NCI-H1105 treated with DMSO at 0.1 percent for 48 hours (cell line): ENCODE measurements around the gene ZBTB9.

Experiments
- DNase-seq: peaks from one replicate; lab custom pipeline; 2025; lab: John Stamatoyannopoulos, UW

Gene ZBTB9, protein sequence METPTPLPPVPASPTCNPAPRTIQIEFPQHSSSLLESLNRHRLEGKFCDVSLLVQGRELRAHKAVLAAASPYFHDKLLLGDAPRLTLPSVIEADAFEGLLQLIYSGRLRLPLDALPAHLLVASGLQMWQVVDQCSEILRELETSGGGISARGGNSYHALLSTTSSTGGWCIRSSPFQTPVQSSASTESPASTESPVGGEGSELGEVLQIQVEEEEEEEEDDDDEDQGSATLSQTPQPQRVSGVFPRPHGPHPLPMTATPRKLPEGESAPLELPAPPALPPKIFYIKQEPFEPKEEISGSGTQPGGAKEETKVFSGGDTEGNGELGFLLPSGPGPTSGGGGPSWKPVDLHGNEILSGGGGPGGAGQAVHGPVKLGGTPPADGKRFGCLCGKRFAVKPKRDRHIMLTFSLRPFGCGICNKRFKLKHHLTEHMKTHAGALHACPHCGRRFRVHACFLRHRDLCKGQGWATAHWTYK

DNA sequence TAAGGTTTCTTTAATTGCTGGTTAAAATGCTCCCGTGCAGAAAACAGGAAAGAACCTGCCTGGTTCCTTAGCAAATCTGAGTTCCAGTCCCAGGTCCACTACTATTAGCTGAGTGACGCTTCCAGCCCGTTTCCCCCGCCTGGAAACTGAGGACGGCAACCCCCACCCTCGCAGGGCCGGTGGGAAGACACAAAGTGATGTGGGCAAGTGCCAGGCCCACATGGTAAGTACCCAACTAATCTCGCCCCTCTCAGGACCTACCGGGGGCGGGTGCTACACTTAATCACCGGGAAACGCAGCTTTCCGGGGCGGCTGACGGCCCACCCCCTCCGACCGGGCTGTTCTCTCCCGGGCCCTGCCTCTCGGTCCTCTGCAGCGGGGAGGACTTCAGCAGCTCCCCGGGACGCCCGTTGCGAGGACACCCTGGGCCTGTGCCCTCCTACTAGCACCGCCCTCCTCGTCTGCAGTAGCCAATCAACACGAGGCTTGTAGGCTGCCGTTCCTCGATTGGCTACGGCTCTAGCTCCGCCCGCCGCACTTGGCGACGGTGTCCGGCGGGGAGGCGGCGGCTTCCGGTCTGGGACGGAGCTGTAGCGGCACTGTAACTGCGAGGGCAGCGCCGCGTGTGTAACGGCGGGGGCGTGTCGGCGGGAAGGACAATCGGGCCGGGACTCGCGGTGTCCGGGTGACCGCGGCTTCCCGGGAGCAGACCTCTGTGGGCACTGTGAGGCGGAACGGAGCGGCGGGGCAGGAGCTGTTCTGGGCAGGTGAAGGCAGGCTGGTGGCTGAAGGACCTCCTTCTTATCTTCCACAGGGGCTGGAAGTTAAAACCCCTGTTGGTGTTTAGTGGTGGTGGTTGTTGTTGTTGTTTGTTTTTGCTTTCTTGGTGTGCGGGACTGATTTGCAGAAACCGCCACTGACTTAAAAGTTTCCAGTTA lies at the start of gene ZBTB9:
ZBTB9 (plus strand) TSS at position 568 of the 938 bp plus-strand sequence. CDS start 525 bp downstream, outside the sequence.
- DNase-seq: peak; percentile 96

DNA sequence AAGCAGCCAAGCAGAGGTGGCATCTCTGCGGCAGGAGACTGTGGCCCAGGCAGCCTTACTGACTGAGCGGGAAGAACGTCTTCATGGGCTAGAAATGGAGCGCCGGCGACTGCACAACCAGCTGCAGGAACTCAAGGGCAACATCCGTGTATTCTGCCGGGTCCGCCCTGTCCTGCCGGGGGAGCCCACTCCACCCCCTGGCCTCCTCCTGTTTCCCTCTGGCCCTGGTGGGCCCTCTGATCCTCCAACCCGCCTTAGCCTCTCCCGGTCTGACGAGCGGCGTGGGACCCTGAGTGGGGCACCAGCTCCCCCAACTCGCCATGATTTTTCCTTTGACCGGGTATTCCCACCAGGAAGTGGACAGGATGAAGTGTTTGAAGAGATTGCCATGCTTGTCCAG lies 49.5 kb upstream of the ZBTB9 start:
- DNase-seq: no peak

DNA sequence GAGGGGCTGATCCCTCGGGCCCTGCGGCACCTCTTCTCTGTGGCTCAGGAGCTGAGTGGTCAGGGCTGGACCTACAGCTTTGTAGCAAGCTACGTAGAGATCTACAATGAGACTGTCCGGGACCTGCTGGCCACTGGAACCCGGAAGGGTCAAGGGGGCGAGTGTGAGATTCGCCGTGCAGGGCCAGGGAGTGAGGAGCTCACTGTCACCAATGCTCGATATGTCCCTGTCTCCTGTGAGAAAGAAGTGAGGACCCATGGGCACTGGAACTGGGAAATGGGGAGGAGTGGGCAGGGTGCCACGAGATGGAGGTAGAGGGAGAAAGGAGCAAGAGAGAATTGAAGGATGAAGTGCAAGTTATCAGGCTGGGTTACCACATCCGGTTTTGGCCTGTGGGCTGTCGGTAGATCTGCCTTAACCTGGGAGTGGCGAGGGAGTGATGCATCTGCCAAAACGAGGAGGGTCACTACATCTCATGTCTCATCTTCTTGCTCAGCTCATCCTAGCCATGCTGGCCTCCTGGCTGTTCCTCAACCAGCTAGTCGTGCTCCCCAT lies 48.9 kb upstream of the ZBTB9 start:
- DNase-seq: no peak

DNA sequence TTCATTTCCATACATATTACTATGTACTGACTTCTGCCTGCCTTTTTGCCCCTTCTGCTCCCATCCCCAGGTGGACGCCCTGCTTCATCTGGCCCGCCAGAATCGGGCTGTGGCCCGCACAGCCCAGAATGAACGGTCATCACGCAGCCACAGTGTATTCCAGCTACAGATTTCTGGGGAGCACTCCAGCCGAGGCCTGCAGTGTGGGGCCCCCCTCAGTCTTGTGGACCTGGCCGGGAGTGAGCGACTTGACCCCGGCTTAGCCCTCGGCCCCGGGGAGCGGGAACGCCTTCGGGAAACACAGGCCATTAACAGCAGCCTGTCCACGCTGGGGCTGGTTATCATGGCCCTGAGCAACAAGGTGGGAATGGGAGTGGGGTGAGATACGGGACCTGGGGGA lies 48.2 kb upstream of the ZBTB9 start:
- no peak for DNase-seq

DNA sequence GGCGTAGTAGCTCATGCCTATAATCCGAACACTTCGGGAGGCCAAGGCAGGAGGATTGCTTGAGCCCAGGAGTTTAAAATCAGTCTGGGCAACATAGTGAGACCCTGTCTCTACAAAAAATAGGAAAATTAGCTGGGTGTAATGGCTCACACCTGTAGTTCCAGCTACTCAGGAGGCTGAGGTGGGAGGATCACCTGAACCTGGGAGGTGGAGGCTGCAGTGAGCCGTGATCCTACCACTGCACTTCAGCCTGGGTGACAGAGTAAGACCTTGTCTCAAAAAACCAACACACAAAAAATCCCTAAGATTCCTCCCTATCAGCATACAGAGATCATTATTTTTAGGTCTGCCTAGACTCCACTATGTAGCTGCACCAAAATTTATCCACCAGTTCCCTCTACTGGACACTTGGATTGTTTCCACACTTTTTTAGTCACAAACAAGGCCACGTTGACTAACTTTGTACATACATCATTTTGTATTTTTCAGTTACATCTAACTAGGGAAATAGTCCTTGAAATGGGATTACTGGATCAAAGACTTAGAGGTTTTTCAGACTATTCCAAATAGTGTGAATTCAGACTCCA lies 47.2 kb upstream of the ZBTB9 start:
- no peak for DNase-seq

DNA sequence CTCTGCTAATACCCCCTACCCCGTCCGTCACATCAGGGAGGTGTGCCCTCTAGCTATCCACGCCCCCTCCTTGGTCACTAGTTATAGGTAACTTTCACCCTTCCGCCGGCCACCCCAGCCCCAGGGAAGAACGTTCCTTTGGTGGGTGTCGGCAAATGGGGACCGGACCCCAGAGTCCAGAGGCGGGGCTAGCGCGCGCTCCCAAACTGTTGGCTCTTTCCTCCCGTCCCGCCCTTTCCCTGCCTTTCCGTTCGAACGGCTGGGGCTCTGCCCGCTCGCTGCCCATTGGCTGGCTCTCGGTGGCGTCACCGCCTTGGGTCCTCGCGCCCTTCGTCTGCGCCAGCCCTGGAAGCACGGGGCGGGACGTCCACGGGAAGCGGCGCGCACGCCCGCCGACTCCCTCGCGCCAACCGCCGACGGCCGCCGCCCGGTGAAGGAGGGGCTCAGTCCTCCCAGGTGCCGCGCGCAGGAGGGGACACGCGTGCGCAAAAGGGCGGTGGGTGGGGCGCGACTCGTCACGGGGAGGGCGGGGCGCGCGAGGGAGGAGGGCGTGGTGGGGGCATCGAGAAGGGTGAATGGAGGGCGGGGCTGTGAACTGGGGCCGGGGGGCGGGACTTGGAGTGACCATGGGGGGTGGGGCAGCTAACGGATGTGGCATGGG lies 44.2 kb upstream of the ZBTB9 start:
- DNase-seq: peak; percentile 97

DNA sequence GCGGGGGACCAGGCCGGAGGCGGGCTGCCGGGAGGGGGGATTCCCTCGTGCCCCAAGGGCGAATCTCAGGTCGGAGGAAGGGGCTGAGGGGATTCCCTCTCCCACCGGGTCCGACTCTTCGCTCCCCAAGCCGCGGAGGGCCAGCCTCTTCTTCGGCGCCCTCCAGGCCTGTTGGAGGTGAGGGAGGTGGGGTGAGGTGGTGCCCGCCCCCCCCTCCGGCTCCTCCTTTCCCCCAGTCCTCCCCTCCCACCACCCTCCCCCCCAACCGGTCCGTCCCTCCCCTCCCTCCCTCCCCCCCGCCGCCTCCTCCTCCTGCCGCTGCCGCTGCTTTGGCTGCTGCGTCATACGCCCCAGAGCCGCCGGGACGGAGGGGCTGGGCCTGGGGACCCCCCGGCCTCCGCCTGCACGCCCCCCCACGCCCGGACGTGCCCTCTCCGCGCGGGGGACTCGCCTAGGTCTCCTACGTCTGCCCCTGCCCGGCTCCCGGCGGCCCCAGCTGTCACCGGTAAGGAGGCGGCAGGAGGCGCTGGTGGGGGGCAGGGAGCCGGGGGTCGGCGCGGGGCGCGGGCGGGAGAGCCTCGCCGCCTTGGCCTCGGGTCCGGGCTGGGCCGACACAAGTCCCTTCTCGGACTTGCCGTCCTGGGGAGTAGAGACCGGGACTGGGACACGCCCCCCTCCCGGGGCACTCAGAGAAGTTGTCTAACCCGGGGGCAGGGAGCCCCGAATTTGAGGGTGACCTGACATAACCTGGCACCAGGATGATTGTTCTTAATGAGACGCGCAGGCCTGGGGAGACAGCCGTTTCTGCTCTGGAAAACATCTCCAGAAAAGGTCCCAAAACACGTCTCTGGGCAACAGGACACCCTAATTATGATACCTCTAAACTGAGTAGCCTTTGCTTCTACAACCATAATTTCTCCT lies 43.4 kb upstream of the ZBTB9 start, which contains the start of gene PHF1:
PHF1 (plus strand) TSS at position 304 of the 921 bp plus-strand sequence. CDS start 1,250 bp downstream, outside the sequence.
- no peak for DNase-seq

DNA sequence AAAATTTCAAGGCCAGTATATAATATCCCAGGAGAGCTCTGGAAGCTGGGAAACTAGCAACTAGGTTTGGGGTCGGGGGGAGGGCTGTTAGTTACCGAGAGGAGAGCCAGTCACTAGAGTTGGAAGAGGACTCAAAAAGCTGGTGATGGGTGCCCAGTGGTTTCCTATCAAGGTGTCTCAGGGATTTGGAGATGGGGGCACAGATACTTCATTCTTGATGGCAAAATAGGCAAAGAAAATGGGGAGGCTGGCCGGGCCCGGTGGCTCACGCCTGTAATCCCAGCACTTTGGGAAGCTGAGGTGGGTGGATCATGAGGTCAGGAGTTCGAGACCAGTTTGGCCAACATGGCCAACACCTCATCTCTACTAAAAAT lies 42.8 kb upstream of the ZBTB9 start:
- DNase-seq: no peak

DNA sequence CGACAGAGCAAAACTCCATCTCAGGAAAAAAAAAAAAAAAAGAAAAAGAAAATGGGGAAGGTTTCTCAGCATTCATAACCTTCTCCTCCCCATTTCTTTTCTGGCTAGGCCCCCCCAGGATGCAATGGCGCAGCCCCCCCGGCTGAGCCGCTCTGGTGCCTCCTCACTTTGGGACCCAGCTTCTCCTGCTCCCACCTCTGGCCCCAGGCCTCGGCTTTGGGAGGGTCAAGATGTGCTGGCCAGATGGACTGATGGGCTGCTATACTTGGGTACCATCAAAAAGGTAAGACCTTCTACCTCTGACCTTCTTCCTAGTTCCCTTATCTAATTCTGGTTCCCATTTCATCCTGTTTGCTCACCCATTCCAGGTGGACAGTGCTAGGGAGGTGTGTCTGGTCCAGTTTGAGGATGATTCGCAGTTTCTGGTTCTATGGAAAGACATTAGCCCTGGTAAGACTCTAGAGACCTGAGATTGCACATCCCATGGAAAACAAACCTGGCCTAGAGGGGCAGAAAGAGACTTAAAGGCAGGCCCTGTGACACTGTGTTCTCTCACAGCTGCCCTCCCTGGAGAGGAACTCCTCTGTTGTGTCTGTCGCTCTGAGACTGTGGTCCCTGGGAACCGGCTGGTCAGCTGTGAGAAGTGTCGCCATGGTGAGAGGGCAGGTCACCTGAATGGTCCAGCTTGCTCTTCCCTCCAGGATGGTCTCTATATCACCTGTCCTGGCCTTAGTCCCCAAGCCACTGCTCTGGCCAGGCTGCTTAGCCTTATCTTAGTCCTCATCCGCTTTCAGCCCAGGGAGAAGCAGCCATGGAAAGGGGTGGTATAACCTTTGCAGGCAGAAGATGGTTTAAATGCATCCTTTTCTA lies 42.0 kb upstream of the ZBTB9 start:
- DNase-seq: no peak

DNA sequence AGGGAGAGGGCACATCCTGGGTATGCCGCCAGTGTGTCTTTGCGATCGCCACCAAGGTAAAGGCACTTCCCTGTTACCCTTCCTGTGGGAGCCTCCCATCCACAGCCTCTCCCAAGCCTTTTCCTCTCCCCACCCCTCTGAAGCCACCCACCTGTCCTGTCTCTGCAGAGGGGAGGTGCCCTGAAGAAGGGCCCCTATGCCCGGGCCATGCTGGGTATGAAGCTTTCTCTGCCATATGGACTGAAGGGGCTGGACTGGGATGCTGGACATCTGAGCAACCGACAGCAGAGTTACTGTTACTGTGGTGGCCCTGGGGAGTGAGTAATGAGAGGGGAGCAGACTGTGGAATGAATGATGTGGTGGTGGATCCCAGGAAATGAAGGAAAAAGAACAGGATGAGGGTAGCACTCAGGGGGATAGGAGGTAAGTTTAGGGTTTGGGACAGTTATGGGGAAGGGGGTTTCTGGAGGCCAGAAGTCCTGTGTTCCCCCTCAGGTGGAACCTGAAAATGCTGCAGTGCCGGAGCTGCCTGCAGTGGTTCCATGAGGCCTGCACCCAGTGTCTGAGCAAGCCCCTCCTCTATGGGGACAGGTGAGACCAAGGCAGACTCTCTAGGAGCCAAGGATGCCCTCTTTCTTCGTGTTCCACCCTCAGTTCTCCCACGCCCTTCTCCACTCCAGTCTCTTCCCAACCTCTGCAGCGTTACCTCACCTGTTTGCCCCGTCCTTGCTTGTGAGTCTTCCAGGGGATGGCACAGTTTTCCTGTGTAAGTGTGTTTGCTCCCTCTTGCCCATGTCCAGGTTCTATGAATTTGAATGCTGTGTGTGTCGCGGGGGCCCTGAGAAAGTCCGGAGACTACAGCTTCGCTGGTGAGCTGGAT lies 40.9 kb upstream of the ZBTB9 start:
- DNase-seq: no peak

DNA sequence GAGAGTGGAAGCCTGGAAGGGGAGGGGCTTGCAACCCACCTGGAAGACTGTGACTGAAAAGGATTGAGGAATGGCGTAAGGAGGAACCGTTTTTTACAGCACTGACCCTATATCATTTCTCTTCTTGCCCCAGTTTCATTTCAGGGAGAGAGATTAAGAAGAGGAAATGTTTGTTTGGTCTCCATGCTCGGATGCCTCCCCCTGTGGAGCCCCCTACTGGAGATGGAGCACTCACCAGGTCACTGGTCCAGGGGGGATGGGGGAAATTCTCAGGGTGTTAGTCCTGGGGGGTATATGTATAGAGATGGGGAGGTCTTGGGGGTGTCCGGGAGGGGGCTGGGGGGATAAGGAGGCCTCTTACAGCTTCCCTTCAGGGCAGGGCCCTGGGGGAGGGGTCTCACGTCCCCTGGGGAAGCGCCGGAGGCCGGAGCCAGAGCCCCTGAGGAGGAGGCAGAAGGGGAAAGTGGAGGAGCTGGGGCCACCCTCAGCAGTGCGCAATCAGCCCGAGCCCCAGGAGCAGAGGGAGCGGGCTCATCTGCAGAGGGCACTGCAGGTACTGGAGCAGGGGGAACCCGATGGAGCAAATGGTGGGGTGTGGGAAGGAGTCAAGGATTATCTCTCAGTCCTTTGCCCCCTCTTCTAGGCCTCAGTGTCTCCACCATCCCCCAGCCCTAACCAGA lies 39.6 kb upstream of the ZBTB9 start:
- no peak for DNase-seq

DNA sequence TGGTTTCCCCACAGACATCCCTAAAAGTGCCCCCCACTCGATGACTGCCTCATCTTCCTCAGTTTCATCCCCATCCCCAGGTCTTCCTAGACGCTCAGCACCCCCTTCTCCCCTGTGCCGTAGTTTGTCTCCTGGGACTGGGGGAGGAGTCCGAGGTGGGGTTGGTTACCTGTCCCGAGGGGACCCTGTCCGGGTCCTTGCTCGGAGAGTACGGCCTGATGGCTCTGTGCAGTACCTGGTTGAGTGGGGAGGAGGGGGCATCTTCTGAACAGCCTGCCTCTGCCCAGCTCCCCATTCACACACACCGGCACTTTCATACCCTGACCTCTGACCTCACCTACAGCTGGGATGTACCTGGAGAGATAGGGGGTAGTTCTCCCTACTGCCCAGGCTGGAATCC lies 38.5 kb upstream of the ZBTB9 start:
- no peak for DNase-seq

DNA sequence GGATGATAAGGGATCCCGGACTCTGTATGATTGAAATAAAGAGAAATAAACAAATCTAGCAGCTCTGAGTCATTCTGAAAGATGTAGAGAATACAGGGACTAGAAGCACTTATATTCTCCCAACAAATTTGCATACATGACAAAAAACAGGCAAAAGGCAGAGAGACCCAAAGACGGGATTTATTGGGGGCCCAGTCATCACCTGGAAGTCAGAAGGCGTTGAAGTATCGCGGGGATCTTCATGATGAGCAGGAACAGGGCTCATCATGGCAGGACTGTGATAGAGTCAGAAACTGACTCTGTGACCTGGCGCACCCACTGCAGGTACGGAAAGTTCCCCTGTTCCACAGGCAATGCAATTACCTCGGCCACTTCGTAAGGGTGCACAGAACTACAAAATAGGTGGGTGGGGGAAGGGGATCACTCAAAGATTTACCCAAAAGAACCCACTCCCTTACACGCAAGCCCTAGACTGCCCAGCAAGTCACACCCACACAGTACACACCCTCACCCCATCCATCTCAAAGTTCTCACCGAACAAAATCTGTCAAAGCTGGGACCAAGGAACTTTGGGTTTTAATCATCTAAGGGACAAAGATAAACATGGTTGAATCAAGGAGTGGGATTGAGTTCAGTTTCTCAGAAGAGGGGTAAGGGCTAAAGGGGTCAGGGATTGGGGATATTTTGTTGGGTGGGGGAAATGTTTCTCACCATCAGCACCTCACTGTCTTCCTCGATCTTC lies 37.8 kb upstream of the ZBTB9 start:
- no peak for DNase-seq

DNA sequence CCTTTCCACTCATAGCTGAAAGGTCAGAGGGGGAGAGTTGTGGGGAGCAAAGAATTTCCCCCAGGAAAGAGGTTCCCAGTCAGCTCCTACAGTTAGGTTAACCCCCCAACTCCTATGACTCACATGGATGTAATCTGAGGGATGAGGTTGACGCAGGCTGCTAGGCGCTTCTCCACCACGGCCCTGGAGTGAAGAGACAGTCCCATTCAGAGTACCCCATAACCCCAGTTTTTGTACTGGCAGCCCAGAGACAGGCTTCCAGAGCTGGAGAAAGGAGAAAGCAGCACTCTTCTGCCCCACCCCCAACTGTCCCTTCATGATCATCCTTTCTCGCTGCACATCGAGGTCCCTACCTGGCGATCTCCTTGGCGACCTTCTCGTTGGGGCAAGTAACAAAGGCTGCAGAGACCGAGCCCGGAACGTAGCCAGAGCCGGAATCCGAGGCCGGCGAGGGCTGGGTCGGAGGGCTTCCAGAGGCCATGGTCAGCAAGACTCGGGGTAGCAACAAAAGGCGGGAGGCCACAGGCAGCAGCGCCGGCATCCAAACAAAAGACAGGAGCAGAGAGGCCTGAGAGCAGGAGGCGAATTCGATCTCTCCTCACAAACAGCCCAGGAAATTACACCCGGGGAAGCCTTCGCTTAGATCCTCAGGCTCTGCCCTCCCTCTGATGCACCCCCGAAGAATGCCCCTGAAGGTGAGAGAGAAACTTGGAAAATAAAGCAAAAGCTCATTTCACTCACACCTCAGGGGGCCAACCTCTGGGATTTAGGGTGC lies 37.1 kb upstream of the ZBTB9 start:
- no peak for DNase-seq

DNA sequence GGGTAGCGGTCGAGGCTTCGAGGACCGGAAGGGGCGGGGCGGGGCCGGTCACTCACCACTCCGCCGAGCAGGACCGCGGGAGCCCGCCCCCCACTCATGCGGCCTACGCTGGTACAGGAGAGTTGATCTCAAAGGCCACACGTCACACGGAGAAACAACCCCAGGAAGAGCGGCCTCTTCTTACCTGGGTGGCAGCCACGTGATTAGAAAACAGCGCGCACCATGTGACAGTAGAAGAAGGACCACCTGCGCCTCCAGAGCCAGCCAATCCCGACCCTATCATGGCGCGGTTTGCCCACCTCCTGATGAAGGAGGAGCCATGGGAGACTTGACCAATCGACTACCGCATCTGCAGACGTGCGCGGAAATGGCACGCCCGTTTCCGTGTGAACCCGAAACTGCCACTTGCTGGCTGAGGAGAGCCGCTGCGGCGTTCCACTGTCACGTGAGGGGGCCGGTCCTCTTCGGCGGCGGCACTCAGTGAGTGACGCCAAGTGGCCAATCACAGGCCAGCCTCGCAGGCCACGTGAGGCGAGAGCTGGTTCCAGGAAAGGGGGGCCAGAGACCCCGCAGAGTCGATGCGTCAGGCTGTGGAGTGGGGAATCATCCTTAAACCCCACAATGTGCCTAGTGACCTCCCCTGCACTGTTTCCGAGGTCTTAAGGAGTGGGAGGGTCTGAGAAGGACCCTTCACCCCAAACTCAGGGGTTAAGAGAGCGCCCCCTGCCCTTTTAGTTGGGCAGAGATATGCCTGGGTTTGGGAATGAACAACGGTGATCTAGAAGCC lies 36.3 kb upstream of the ZBTB9 start, which contains the start of gene CUTA:
CUTA (minus strand) TSS at position 205 of the 787 bp plus-strand sequence; CDS start at position 98, 107 bp downstream.
- DNase-seq: peak; percentile 100
